Astrocyte of the hippocampus (primary cell): ENCODE data around the gene DYNLT3.
A peak's percentile ranks its signal among the peaks of the same experiment; 100 is the strongest.

ENCODE experiments used
- DNase-seq: peaks from one replicate; pipeline ENCODE4 v3.0.0; 2011; ENCODE audit warnings: low read depth, low spot score

DYNLT3 gene

GRCh38 chrX:37846934-37847732 is at the start of gene DYNLT3:
DYNLT3 (minus strand) TSS chrX:37847571; CDS start chrX:37847510, 61 bp downstream.
- DNase-seq, result peak; percentile 84

- no peak for DNase-seq
Measured at GRCh38 chrX:37896511-37896890, 49.1 kb upstream of the DYNLT3 start.

- no peak for DNase-seq
Measured at GRCh38 chrX:37895795-37896510, 48.6 kb upstream of the DYNLT3 start.

GRCh38 chrX:37894725-37895124 is 47.4 kb upstream of the DYNLT3 start:
- no peak for DNase-seq

- DNase-seq, result no peak
Measured at GRCh38 chrX:37888010-37888409, 40.6 kb upstream of the DYNLT3 start.

GRCh38 chrX:37887347-37887746 is 40.0 kb upstream of the DYNLT3 start:
- DNase-seq, result no peak

GRCh38 chrX:37883196-37883595 is 35.8 kb upstream of the DYNLT3 start:
- no peak for DNase-seq

- no peak for DNase-seq
Measured at GRCh38 chrX:37879692-37880091, 32.3 kb upstream of the DYNLT3 start.

GRCh38 chrX:37876716-37877115 is 29.3 kb upstream of the DYNLT3 start:
- DNase-seq, result no peak

- no peak for DNase-seq
Measured at GRCh38 chrX:37875675-37876074, 28.3 kb upstream of the DYNLT3 start.

GRCh38 chrX:37873220-37873619 is 25.8 kb upstream of the DYNLT3 start:
- DNase-seq, result no peak

GRCh38 chrX:37872303-37872655 is 24.9 kb upstream of the DYNLT3 start:
- DNase-seq, result no peak

GRCh38 chrX:37871626-37872302 is 24.4 kb upstream of the DYNLT3 start:
- DNase-seq, result peak; percentile 82

- DNase-seq, result no peak
Measured at GRCh38 chrX:37867536-37868153, 20.3 kb upstream of the DYNLT3 start.

GRCh38 chrX:37863728-37864127 is 16.4 kb upstream of the DYNLT3 start:
- no peak for DNase-seq

GRCh38 chrX:37862851-37863250 is 15.5 kb upstream of the DYNLT3 start:
- DNase-seq, result no peak

- no peak for DNase-seq
Measured at GRCh38 chrX:37860721-37861120, 13.3 kb upstream of the DYNLT3 start.

GRCh38 chrX:37854748-37855147 is 7.4 kb upstream of the DYNLT3 start:
- no peak for DNase-seq

- DNase-seq, result no peak
Measured at GRCh38 chrX:37854148-37854547, 6.8 kb upstream of the DYNLT3 start.

- DNase-seq, result no peak
Measured at GRCh38 chrX:37847733-37848197, 394 bp upstream of the DYNLT3 start.

GRCh38 chrX:37846558-37846933 is 825 bp downstream of the DYNLT3 start:
- no peak for DNase-seq

GRCh38 chrX:37846141-37846540 is 1.2 kb downstream of the DYNLT3 start:
- peak; percentile 15 for DNase-seq
